HEK293 (cell line): ENCODE results near the gene IDH3B.

ENCODE experiments used
- CTCF ChIP-seq: fragments of 450-650 bp; formaldehyde crosslinking; IDR thresholded peaks from 2 replicates; pipeline ENCODE4 v1.5.1; 2016; ENCODE audit warnings: missing biosample characterization, missing genetic modification characterization
- ELK4 ChIP-seq: IDR thresholded peaks from 2 replicates; pipeline ENCODE4 v1.6.1; 2011; ENCODE audit warnings: mild to moderate bottlenecking, low read depth, low read length, borderline replicate concordance
- KLF8 ChIP-seq: fragments of 450-650 bp; formaldehyde crosslinking; IDR thresholded peaks from 2 replicates; pipeline ENCODE4 v1.5.1; 2016; ENCODE audit warnings: missing biosample characterization, missing genetic modification characterization
- SALL2 ChIP-seq: fragments of 450-650 bp; formaldehyde crosslinking; IDR thresholded peaks from 2 replicates; pipeline ENCODE4 v1.5.0; 2017; ENCODE audit warnings: missing biosample characterization, mild to moderate bottlenecking, missing genetic modification characterization, borderline replicate concordance
- YY1 ChIP-seq: fragments of 450-650 bp; formaldehyde crosslinking; IDR thresholded peaks from 2 replicates; pipeline ENCODE4 v1.5.1; 2018; ENCODE audit warnings: missing biosample characterization, missing genetic modification characterization
- ZBTB20 ChIP-seq: fragments of 450-650 bp; formaldehyde crosslinking; IDR thresholded peaks from 2 replicates; pipeline ENCODE4 v1.5.1; 2016; ENCODE audit warnings: missing biosample characterization, missing genetic modification characterization
- ZNF280D ChIP-seq: fragments of 450-650 bp; formaldehyde crosslinking; IDR thresholded peaks from 2 replicates; pipeline ENCODE4 v1.5.1; 2016; ENCODE audit warnings: missing biosample characterization, missing genetic modification characterization
- ZNF311 ChIP-seq: fragments of 450-650 bp; formaldehyde crosslinking; IDR thresholded peaks from 2 replicates; pipeline ENCODE4 v1.5.1; 2017; ENCODE audit warnings: missing biosample characterization, missing genetic modification characterization, borderline replicate concordance
- ZNF324 ChIP-seq: fragments of 450-650 bp; formaldehyde crosslinking; IDR thresholded peaks from 2 replicates; pipeline ENCODE4 v1.5.1; 2016; ENCODE audit warnings: missing biosample characterization, missing genetic modification characterization

- TF ChIP-seq ZNF311 (no peak), ELK4 (no peak), YY1 (tag by site-specific recombination) (no peak), ZNF324 (tag by site-specific recombination) (no peak), SALL2 (no peak), ZNF280D (tag by site-specific recombination) (no peak), CTCF (tag by site-specific recombination) (no peak), ZBTB20 (tag by site-specific recombination) (no peak), KLF8 (no peak)
Measured at GRCh38 chr20:2699775-2700413, 35.9 kb upstream of the IDH3B start.
